C4-2B (cell line): ENCODE results near the gene PSD4.

Experiments used
- H3K27ac ChIP-seq: fragments of 450-650 bp; 2 replicates; pipeline ENCODE4 v1.5.1; 2017
- CTCF ChIP-seq: fragments of 450-650 bp; conservative IDR thresholded peaks from 2 replicates; pipeline ENCODE4 v1.5.1; 2017; ENCODE audit warnings: mild to moderate bottlenecking
- ZFX ChIP-seq: fragments of 450-650 bp; IDR thresholded peaks from 2 replicates; pipeline ENCODE4 v1.6.1; 2017

The PSD4 gene

DNA sequence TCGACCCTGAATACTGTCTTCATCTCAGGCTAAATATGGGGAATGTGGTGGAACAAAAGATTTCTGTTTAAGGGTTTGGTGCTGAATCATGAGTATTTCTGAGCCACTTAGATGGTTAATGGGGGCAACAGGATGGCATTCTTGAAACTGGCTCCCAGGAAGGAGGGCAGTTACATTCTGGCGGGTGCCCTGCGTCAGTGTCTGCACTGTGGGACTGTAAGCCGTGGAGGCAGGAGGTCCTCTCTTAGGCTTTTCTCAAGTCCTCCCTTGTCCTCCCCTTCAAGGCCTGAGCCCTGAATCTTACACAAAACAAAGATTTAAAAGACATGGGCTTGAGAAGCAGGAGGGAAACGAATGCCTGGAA lies 45.7 kb downstream of the PSD4 start:
- TF ChIP-seq CTCF (no peak), ZFX (no peak)
- peak overlapping the region; percentile 10 for H3K27ac ChIP-seq

DNA sequence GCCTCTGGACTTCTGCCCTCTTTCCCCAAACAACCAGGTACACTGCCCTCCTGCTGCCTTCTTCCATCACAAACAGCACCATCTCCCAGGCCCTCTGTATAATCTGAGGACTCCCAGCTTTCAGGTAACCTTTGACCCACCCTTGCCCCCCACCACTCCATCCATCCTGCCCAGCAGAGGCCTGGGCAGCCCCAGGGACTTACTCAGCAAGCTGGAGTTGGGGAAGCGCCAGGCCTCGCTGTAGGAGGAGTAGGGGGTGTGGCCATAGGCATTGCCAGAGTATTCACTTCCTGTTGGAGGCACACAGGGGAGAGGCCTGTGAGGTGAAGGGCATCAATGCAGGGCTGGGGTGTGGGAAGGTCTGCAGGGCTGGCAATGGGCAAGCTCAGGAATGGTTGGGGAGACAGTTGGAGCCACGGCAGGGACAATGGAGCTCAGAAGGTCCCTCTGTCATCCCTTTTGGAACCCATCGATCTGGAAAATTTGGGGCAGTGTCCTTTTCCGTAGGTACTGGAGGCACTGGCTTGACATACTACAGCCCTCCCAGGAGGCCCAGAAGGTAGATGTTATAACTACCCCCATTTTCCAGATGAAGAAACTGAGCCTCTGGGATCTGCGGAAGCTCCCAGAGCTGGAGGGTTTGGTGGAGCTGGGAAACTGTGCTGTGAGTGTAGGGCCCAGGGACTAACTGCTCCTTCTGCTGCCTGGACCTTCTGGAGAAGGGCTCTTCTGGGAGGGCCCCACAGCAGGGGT lies 46.3 kb downstream of the PSD4 start:
- H3K27ac ChIP-seq: peak overlapping the region; percentile 10
- TF ChIP-seq CTCF (no peak), ZFX (no peak)

GRCh38 chr2:113220970-113221708 lies 47.4 kb downstream of the PSD4 start:
- no peak overlapping the region for H3K27ac ChIP-seq
- no peak for TF ChIP-seq CTCF
- no peak for TF ChIP-seq ZFX

DNA sequence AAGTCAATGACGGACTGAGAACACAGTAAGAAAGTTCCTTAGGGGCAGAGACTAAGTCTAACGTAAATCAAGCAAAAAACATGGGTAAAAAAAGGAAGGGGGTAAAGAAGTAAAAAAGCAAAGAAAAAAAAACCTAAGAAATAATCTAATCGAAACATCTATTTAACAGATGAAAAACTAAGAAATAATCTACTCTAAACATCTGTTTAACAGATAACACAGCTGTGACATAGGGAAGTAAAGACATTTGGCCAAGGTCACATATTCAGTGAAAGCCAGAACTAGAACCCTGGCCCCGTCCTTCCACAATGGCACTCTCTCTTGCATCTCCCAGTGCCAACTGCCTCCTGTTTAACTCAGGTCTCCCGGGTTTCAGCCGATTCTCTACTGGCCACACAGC lies 48.1 kb downstream of the PSD4 start:
- no peak for TF ChIP-seq CTCF
- no peak for TF ChIP-seq ZFX
- no peak overlapping the region for H3K27ac ChIP-seq

GRCh38 chr2:113223813-113224212 lies 50.0 kb downstream of the PSD4 start:
- no peak overlapping the region for H3K27ac ChIP-seq

GRCh38 chr2:113224647-113225236 lies 51.0 kb downstream of the PSD4 start:
- H3K27ac ChIP-seq: no peak overlapping the region
- TF ChIP-seq ZFX: no peak
- no peak for TF ChIP-seq CTCF

More at GRCh38 chr2:113223813-113224212, 50.0 kb downstream of the PSD4 start:
- TF ChIP-seq ZFX: no peak
- no peak for TF ChIP-seq CTCF
